Measurements from ENCODE around the gene FJX1. TPM values are rescaled to one million over a fixed set of nuclear protein-coding genes. Genes with fewer than 3 reads are reported as not detected.

FJX1 gene, protein sequence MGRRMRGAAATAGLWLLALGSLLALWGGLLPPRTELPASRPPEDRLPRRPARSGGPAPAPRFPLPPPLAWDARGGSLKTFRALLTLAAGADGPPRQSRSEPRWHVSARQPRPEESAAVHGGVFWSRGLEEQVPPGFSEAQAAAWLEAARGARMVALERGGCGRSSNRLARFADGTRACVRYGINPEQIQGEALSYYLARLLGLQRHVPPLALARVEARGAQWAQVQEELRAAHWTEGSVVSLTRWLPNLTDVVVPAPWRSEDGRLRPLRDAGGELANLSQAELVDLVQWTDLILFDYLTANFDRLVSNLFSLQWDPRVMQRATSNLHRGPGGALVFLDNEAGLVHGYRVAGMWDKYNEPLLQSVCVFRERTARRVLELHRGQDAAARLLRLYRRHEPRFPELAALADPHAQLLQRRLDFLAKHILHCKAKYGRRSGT
- polyA plus RNA-seq (ENCODE audit: insufficient read length in 4 of 4), result 10 to 100 TPM in 3 of 4 donors, 1 to 10 TPM in 1; 7.2 to 19.1 (median 16.7) TPM

DNA sequence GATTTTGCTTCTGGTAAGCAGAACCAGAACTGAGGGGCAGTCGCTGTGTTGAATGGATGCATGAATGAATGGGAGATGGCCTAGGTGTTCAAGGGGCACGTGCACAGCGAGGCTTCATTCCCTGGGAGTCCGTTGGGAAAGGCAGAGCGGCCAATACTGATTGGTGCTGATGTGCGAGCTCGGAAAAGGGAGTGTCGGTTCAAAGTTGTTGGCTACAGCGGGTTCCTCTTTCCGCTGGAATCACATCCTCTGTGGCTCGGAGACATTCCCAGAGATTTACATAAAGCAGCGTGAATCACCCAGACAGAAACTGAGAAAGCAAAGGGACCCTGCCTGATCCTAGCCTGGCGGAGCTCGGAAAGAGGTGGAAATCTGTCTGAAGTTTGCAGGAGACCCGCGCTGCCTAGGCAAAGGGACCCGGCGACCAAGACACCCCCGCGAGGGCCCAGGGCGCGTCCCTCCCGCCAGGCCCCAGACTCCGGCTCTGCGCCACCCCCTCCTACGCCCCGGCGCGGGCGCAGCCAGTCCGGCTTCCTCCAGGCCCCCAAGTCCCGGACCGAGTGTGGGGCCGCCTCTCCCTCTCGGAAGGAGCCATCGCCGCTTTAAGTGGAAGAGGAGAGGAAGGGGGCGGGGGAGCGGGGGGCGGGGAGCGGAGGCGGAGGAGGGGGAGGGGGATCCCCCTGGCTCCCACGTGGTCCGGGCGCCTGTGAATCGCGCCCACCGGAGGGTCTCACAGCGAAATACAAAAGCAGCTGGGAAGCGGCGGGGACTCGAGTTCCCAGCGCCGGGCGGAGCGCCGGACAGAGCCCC is at the start of gene FJX1:
Gene FJX1 (plus strand): TSS at position 774 of the 810 bp plus-strand sequence. CDS start 177 bp downstream, outside the sequence.
- DNase-seq (ENCODE audit: low read depth in 4 of 4, low spot score in 3 of 4), result no peak

DNA sequence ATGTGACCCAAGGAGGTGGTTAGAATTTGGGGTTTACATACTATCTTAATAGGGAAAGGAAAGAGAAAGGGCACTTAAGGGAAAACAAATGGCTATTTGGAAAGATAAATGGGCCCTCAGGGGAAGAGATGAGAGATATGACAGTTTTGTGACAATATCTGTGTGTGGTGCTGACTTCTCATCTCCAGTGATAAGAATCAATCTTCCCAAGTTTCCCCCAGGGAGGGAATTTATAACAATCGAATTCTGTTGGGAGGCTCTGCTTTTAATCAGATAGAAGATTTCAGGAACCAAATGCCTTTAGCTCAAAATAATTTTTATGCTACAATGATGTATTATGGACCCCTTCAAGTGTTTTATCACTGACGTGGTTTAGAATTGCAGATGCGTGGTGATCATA is 46.6 kb upstream of the FJX1 start:
- no peak for DNase-seq (ENCODE audit: low read depth in 4 of 4, low spot score in 3 of 4)

DNA sequence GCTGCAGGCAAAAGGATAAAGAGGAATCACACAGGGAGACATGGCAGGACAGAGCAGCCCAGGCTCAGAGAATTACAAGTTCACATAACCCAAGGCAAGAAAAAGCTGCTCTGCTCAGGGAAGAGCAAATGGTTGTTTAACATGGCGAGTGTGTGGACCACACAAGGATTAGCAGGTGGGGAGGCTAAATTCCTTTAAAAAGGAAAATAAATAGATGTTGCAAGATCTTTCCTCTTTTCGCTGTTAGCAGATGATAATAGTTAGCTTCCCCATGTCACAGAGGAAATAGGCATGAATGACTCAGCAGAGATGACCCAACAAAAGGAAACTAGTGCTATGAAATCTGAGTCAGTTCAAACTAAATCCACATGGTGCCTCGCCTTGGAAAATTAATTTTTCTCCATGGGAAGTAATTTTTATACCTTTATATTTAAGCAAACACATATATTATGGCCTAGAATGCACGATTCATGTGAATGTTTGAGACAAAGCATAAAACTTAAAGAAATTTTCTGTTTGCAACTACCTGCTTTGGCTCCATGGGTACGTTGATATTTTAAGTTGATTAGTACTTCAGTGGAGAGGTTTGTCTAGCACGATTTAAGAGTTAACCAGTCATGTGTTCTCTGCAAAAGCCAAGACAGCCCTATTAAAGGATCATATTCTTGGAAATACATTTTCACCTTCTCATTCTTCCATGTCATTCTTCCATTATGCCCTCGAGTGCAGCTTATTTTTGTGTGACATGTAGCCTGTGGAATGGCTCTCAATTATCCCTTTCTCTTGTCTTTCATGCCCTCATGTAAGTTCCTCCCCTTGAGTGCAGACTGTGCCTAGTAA is 38.5 kb upstream of the FJX1 start:
- no peak for DNase-seq (ENCODE audit: low read depth in 4 of 4, low spot score in 3 of 4)

DNA sequence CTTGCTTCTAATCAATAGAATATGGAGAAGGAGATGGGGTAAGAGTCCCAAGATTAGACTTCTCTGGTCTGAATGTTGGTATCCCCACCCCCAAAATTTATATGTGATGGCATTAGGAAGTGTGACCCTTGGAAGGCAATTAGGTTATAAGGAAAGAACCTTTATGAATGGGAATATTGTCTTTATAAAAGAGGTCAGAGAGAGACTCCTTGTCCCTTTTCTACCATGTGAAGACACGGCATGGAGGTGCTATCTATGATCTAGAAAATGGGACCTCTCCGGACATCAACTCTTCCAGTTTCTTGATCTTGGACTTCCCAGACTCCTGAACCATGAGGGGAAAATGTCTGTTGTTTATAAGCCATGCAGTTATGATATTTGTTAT is 37.9 kb upstream of the FJX1 start:
- DNase-seq (ENCODE audit: low read depth in 4 of 4, low spot score in 3 of 4), result no peak

DNA sequence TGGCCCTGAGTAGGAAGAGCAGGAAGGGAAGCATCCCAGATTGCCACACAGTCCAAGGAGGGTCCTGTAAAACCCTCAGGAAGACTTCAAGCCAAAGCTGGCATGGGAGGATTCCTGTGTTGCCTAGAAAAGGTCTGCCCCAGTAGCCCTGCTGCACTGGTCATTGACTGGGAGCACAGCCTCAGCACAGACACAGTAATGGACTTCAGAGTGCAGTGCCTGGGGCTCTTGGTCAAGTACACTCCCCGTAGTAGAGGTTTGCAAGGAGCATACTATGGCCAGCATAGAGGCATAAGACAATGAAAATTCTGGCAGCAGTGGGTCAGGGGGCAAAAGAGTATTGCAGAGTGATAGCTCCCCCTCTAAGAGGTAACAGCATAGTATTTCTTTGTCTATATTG is 36.2 kb upstream of the FJX1 start:
- no peak for DNase-seq (ENCODE audit: low read depth in 4 of 4, low spot score in 3 of 4)

DNA sequence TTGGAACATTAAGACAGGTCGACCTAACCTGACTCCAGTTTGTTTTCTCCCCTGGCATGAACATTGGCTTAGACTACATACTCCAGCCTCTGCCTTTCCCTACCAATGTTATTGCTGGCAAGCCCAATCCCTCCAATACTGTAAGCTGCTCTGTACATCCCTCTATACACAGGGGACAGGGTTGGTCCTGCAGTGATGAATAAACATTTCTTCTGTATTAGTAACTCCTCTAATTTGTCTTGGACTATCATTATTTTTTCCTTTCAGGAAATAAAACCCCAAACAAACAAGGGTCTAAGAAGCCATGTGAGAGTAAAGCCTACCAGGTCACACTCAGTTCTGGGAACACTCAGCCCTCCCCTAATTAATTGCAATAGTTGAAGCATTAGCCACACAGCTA is 35.1 kb upstream of the FJX1 start:
- no peak for DNase-seq (ENCODE audit: low read depth in 4 of 4, low spot score in 3 of 4)

DNA sequence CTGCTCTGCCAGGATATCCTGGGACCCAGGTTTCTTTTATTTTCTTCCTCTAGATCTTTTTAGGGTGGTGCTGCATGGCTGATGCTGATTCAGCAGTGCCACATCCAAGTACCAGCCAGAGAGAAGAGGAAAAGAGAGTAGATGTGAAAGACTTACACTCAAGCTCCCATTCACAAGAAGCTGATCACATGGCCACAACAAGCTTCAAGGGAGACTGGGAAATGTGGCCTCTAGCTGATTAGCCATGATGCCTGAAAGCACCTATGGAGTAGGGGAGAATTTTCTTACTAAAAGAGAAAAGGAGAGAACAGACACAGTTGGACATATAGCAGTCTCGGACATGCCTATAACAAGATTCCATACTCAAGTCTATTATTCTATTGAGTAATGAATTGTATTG is 34.4 kb upstream of the FJX1 start:
- DNase-seq (ENCODE audit: low read depth in 4 of 4, low spot score in 3 of 4), result no peak

DNA sequence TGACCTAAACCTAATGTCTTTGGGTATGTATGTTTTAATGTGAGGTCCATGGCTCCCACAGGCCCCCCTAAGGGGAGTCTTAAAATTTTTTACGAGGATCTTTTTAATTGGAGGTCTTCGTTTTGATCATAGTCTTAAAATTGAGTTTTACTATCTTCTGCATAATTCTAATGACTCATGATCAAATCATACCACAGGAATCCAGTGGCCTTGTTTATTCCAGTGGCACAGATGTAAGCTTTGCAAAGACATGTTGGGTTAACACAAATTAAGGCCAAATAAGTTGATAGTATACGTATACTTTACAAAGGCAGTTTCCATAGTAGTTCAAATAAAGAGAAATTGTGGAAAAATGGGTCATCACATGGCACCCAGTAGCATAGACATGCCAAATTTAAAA is 33.9 kb upstream of the FJX1 start:
- no peak for DNase-seq (ENCODE audit: low read depth in 4 of 4, low spot score in 3 of 4)

DNA sequence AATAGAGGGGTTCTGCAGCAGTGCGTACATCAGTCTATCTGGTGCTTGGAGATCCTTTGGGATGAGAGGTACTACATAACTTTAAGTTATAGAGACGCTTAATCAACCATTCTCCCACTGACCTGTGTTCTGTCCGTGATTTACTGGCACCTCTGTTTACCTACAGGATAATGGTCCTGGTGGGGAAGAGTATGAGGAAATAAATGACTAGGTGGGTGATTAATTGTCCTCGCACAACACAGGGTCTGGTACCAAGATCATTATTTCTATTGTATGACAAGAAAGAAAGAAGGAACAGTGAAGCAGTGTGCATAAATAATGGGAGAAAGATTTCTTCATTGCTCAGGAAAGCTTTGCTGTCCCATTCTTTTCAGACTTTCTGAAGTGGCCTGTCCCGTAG is 32.8 kb upstream of the FJX1 start:
- DNase-seq (ENCODE audit: low read depth in 4 of 4, low spot score in 3 of 4), result no peak

DNA sequence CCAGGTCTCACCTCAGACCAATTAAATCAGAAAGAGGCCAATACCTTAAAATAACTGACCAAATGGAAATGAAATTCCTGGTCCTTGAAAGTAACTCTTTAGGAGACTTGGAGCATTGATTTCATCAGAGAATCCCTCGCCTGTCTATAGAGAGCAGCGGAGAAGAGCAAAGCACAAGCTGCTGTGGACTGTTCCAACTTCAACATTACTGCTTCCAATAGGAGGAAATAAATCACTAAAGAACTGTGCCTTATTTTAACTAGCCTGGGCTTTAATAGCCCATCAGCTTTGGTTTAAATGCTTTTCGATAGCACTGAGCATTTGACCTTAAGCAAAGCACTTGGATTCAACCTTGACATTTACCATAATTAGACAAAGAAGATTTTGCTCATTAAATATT is 32.0 kb upstream of the FJX1 start:
- no peak for DNase-seq (ENCODE audit: low read depth in 4 of 4, low spot score in 3 of 4)

DNA sequence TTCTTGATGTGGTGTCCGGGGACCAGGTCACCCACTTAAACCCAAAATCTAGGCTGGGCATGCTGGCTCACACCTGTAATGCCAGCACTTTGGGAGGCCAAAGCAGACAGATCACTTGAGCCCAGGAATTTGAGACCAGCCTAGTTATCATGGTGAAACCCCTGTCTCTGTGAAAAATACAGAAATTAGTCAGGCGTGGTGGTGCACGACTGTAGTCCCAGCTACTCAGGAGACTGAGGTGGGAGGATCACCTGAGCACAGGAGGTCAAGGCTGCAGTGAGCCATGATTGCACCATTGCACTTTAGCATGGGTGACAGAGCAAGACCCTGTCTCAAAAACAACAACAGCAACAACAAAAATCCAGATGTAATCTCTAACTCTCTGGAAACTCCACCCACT is 30.3 kb upstream of the FJX1 start:
- DNase-seq (ENCODE audit: low read depth in 4 of 4, low spot score in 3 of 4), result no peak

DNA sequence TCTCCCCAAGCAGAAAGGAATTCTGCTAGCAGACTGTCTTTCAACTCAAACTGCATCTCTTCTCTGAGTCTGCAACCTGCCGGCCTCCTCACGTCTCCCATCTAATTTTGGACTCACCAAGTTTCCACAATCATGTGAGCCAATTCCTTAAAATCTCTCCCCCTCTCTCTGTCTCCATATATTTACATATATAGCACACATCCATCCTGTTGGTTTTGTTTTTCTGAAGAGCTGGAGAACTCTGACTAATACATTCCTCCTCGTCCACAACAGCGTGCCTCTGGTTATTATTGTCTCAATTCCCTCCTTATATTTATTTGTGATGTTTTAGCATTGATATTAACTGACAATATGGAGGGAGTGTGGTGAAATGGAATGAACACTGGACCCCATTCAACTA is 29.6 kb upstream of the FJX1 start:
- DNase-seq (ENCODE audit: low read depth in 4 of 4, low spot score in 3 of 4), result no peak

DNA sequence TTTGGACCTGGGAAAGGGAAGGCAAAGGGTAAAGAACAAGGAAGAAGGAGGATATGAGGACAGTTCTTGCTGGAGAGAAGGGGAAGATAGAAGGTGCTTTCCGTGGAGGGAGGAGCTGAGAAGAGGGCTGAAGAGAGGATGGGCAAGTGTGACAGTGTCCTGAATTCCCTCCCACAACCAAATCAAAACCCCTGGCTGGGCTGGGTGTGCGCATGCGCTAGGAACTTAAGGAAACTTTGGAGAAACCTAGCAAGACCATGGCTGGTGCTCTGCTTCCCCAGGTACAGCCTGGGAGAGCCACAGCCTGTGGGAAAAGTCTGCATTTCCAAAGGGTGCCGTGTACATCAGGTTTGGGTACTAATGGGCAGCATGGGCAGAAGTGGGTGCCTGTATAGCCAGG is 29.0 kb upstream of the FJX1 start:
- no peak for DNase-seq (ENCODE audit: low read depth in 4 of 4, low spot score in 3 of 4)

DNA sequence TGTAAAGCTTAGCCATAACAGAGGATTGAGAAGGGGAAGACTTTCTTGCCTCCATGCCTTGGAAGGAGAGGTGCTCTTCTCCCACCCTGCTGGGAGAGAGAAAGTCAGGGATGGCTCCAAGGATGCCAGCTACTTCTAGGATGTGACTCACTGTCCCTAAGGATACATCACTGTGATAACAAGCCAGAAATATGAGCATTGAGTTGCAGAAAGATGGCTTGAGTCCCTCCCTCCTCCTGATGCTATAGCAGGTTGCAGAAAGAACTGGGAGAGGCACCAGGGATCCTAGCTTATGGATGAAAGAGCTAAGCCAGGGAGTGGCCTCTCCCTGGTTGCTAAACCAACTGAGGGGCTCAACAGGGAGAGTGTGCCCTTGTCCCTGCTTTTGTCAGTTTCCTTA is 27.8 kb upstream of the FJX1 start:
- no peak for DNase-seq (ENCODE audit: low read depth in 4 of 4, low spot score in 3 of 4)

DNA sequence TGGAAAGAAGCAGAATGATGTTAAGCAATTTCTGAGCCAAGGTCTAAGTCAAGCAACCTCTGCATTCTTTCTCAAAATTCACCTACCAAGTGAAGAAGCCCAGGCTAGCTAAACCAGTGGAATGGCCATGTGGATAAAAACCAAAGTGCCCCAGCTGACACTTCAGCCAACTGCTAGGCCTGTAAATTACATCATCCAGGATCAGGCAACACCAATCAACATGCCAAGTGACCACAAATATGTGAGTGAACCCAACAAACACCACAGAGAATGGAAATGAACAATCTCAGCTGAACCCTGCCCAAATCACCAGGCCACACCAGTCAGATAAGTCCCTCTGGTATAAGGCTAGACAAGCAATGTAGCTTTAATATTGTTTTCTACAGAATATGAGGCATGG is 25.1 kb upstream of the FJX1 start:
- DNase-seq (ENCODE audit: low read depth in 4 of 4, low spot score in 3 of 4), result no peak

DNA sequence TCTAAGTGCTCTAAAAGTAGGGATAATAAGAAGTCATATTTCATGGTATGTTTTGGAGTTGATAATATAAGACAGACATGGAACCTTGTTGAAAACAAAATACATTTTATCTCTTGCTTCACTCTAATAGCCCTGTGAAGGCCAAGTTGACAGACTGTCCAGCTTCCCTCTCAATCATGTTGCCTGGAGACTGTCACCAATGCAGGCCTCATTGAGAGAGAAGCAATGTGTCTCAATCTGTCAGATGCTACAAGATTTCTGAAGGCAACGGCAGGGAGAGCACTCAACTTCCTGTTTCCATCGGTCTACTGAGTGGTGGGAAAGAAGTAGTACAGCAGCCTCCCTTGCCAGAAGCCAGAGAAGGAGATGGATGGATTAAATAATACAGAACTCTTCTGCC is 23.6 kb upstream of the FJX1 start:
- DNase-seq (ENCODE audit: low read depth in 4 of 4, low spot score in 3 of 4), result no peak

DNA sequence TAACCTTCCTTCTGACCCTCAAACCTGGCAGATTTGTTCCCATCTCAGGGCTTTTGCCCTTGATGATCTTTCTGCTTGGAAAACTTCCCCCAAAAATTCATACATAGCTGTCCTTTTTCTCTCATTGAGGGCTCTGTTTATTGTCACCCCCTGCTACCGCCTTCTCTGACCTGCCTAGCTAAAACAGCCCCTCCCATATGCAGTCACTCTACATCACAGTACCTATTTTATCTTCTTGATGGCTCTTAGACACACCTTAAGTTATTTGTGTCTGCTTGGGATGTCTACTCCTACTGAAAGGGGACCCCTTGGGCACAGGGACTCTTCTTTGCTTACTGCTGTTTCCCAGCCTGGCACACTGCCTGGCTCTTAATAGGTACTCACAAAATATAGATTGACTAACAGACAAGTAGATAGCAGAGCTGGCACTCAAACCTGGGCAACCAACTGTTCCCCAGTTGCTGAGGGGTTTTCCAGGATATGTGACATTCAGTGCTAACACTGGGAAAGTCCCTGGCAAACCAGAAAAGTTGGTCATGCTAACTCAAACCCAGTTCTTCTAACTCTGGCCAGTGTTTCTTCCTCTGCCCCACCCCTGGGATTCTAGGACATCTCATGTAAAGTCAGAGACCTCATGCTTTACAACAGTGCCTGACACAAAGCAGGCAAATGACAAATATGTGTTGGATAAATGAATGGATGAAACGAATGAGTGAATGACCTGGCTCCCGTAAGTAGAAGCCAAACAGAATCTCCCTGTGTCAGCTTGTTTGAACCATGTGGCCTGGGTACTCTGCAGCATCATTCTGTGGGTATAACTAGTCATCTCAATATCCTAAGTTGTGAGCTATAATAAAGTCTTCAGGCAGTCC is 19.8 kb upstream of the FJX1 start:
- DNase-seq (ENCODE audit: low read depth in 4 of 4, low spot score in 3 of 4), result no peak

DNA sequence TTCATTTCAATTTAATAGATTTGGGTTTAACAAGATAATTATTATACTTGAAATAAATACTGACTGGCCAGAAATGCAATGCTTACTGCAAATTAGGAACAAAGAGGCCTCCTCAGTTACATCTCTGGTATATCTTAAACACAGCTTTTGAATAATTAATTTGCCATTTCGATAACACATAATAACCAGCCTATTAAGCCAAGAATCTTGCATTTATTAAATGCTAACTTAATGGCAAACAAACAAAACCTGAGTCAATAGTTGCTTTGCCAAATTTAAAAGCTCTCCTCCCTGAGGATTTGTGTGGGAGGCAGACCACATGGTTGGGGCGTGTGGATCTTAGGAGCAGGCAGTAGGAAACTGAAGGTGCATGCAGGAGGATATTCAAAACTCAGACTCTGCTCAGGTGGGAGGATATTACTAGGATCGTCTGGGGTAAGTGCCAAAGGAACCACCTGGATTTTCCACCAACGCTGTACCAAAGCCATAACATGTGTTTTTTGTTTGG is 17.9 kb upstream of the FJX1 start:
- DNase-seq (ENCODE audit: low read depth in 4 of 4, low spot score in 3 of 4), result no peak

DNA sequence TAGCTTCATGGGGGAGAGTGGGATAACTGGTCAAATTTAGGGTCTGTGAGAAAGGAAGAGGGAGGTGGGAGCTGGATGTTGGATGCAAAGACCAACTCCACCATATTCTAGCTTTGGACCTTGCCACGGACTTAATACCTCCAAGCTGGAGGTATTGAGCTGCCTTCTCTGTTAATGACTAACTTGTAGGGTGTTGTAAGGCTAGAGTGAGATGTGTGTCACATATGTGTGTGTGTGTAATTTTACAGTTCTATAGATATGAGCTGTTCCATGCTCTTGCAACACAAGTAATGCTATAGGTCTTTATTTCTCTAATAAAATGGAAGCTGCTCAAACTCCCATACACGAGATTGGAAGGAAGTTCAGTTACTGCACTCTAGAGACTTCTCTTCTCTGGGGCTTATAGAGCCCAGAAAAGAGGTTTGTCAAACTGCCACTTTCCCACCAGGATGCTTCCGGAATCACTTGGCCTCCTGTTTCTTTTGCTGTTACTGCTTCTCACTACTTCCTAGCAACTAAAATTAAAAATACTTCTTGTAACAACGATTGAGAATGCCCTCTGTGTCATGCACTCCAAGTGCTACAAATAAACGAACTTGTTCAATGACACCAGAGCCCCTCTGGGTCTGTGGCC is 16.0 kb upstream of the FJX1 start:
- DNase-seq (ENCODE audit: low read depth in 4 of 4, low spot score in 3 of 4), result no peak
